Frontal cortex (tissue), 4 donors: Measurements from ENCODE around the gene PKNOX2. TPM values are rescaled to one million over a fixed set of nuclear protein-coding genes. Genes with fewer than 3 reads are reported as not detected.

Experiments used
- DNase-seq, 2 donors: peaks; one replicate each; pipeline ENCODE4 v3.0.0; 2012; ENCODE audit warnings: low spot score in 2 of 2
- FAIRE-seq: peaks from 2 replicates; lab custom pipeline; 2012; peaks lifted over from hg19 to GRCh38; lab: Jason Lieb, UNC
- total RNA-seq: library from RNA; depleted of rRNA; stranded (reverse); fragments of >200 nt; gene quantifications from one replicate; pipeline ENCODE4 v1.2.3, GENCODE V29; 2014
- donor health status: control.
- donor health status: control.
- donor health status: control.

PKNOX2 gene
- total RNA-seq, 1 donor from 2014 or later = 4.9 TPM

- FAIRE-seq = no peak
- DNase-seq = no peak
Observed at GRCh38 chr11:125370561-125371389, 206.2 kb downstream of the PKNOX2 start.

GRCh38 chr11:125371431-125371935 is 206.9 kb downstream of the PKNOX2 start:
- FAIRE-seq (no peak), DNase-seq (no peak)

- no peak for DNase-seq
- no peak for FAIRE-seq
Observed at GRCh38 chr11:125372088-125372487, 207.5 kb downstream of the PKNOX2 start.

GRCh38 chr11:125372911-125373310 is 208.4 kb downstream of the PKNOX2 start:
- DNase-seq (no peak), FAIRE-seq (no peak)

- peak in 1 of 2 donors; percentile 49 for DNase-seq
- FAIRE-seq = no peak
Observed at GRCh38 chr11:125373426-125374391, 209.2 kb downstream of the PKNOX2 start.

GRCh38 chr11:125374398-125374797 is 209.8 kb downstream of the PKNOX2 start:
- FAIRE-seq (no peak), DNase-seq (no peak)

GRCh38 chr11:125375146-125375545 is 210.6 kb downstream of the PKNOX2 start:
- FAIRE-seq (no peak), DNase-seq (no peak)

GRCh38 chr11:125376117-125376516 is 211.6 kb downstream of the PKNOX2 start:
- FAIRE-seq (no peak), DNase-seq (peak in 1 of 2 donors; percentile 41)

- DNase-seq = no peak
Observed at GRCh38 chr11:125376856-125377255, 212.3 kb downstream of the PKNOX2 start.

GRCh38 chr11:125378083-125378482 is 213.5 kb downstream of the PKNOX2 start:
- no peak for DNase-seq
- no peak for FAIRE-seq

More at GRCh38 chr11:125376856-125377255, 212.3 kb downstream of the PKNOX2 start:
- FAIRE-seq = no peak

GRCh38 chr11:125378571-125378970 is 214.0 kb downstream of the PKNOX2 start:
- DNase-seq (no peak), FAIRE-seq (no peak)

GRCh38 chr11:125379565-125379964 is 215.0 kb downstream of the PKNOX2 start:
- DNase-seq = no peak
- FAIRE-seq = no peak

- FAIRE-seq (no peak), DNase-seq (no peak)
Observed at GRCh38 chr11:125379981-125380380, 215.4 kb downstream of the PKNOX2 start.

GRCh38 chr11:125380756-125381445 is 216.3 kb downstream of the PKNOX2 start:
- FAIRE-seq (no peak), DNase-seq (no peak)

GRCh38 chr11:125381499-125382044 is 217.0 kb downstream of the PKNOX2 start:
- DNase-seq (no peak), FAIRE-seq (no peak)

- no peak for FAIRE-seq
- no peak for DNase-seq
Observed at GRCh38 chr11:125382314-125382791, 217.8 kb downstream of the PKNOX2 start.

- no peak for DNase-seq
- no peak for FAIRE-seq
Observed at GRCh38 chr11:125382822-125383221, 218.3 kb downstream of the PKNOX2 start.

- DNase-seq (no peak), FAIRE-seq (no peak)
Observed at GRCh38 chr11:125384825-125385224, 220.3 kb downstream of the PKNOX2 start.

GRCh38 chr11:125387901-125388300 is 223.3 kb downstream of the PKNOX2 start:
- DNase-seq (no peak), FAIRE-seq (no peak)
